KOPT-K1 (cell line): ENCODE results near the gene DUS1L.

ENCODE experiments used
- H3K27ac ChIP-seq: fragments of 200-600 bp; sonication (generic); 2 replicates; pipeline ENCODE4 v1.5.1; 2016; ENCODE audit warnings: antibody characterized with exemption, mild to moderate bottlenecking, low read depth, low read length; ENCODE audit not compliant: poor library complexity, severe bottlenecking
- H3K36me3 ChIP-seq: fragments of 200-600 bp; sonication (generic); 2 replicates; pipeline ENCODE4 v1.5.1; 2017; ENCODE audit warnings: antibody characterized with exemption, mild to moderate bottlenecking, low read length, moderate library complexity; ENCODE audit not compliant: insufficient read depth
- H3K9me3 ChIP-seq: fragments of 200-600 bp; sonication (generic); 2 replicates; pipeline ENCODE4 v1.5.1; 2017; ENCODE audit warnings: antibody characterized with exemption, low read length, mild to moderate bottlenecking; ENCODE audit not compliant: insufficient read depth, poor library complexity, severe bottlenecking

Gene DUS1L

GRCh38 chr17:82058855-82059249 is 6.8 kb downstream of the DUS1L start:
- no peak overlapping the region for H3K27ac ChIP-seq
- H3K9me3 ChIP-seq = no peaks in the 10 kb centered on the region
- H3K36me3 ChIP-seq = peaks cover 99% of the 10 kb centered on the region

- H3K27ac ChIP-seq = no peak overlapping the region
- H3K36me3 ChIP-seq = peaks cover 99% of the 10 kb centered on the region
- H3K9me3 ChIP-seq = no peaks in the 10 kb centered on the region
These were observed 7.3 kb downstream of the DUS1L start for GRCh38 chr17:82058230-82058854.

GRCh38 chr17:82056729-82057621 is 8.6 kb downstream of the DUS1L start:
- H3K36me3 ChIP-seq = peaks cover 86% of the 10 kb centered on the region
- no peak overlapping the region for H3K27ac ChIP-seq
- no peaks in the 10 kb centered on the region for H3K9me3 ChIP-seq

- Histone ChIP-seq H3K36me3 (peaks cover 79% of the 10 kb centered on the region), H3K27ac (no peak overlapping the region), H3K9me3 (no peaks in the 10 kb centered on the region)
These were observed 9.5 kb downstream of the DUS1L start for GRCh38 chr17:82055965-82056728.

GRCh38 chr17:82055023-82055964 is 10.3 kb downstream of the DUS1L start:
- no peaks in the 10 kb centered on the region for H3K9me3 ChIP-seq
- H3K36me3 ChIP-seq = peaks cover 70% of the 10 kb centered on the region
- no peak overlapping the region for H3K27ac ChIP-seq

- H3K27ac ChIP-seq = no peak overlapping the region
- no peaks in the 10 kb centered on the region for H3K9me3 ChIP-seq
- peaks cover 65% of the 10 kb centered on the region for H3K36me3 ChIP-seq
These were observed 11.1 kb downstream of the DUS1L start for GRCh38 chr17:82054351-82055022.

GRCh38 chr17:82053556-82054263 is 11.9 kb downstream of the DUS1L start:
- no peak overlapping the region for H3K27ac ChIP-seq
- H3K9me3 ChIP-seq = no peaks in the 10 kb centered on the region
- peaks cover 61% of the 10 kb centered on the region for H3K36me3 ChIP-seq

GRCh38 chr17:82053130-82053529 is 12.5 kb downstream of the DUS1L start:
- Histone ChIP-seq H3K36me3 (peaks cover 59% of the 10 kb centered on the region), H3K9me3 (no peaks in the 10 kb centered on the region), H3K27ac (no peak overlapping the region)

- peaks cover 56% of the 10 kb centered on the region for H3K36me3 ChIP-seq
- H3K9me3 ChIP-seq = no peaks in the 10 kb centered on the region
- peak overlapping the region; percentile 65 for H3K27ac ChIP-seq
These were observed 13.0 kb downstream of the DUS1L start for GRCh38 chr17:82052638-82053059.

- Histone ChIP-seq H3K27ac (peak within 1 kb of the TSS; percentile 65), H3K36me3 (peaks cover 55% of the 10 kb centered on the region), H3K9me3 (no peaks in the 10 kb centered on the region)
These were observed 13.6 kb downstream of the DUS1L start, which contains the start of the genes GPS1 and RFNG for GRCh38 chr17:82051776-82052637. Gene GPS1, plus strand, starts transcription at chr17:82051898. Its CDS starts 34 bp downstream, at chr17:82051932. Gene RFNG, minus strand, starts transcription at chr17:82051811. Its CDS starts 45 bp downstream, at chr17:82051766.

GRCh38 chr17:82050761-82051641 is 14.6 kb downstream of the DUS1L start:
- H3K36me3 ChIP-seq = peaks cover 45% of the 10 kb centered on the region
- no peaks in the 10 kb centered on the region for H3K9me3 ChIP-seq
- H3K27ac ChIP-seq = peak overlapping the region; percentile 65
